Thyroid gland (tissue), 4 donors: Measurements from ENCODE around the gene PADI6. TPM values are rescaled to one million over a fixed set of nuclear protein-coding genes. Genes with fewer than 3 reads are reported as not detected.

Experiments
- DNase-seq, 2 donors: peaks; one replicate each; pipeline ENCODE4 v3.0.0-alpha.2; 2019
- H3K27ac ChIP-seq, 3 donors: fragments of 200-600 bp; sonication (generic); 1 replicate in 2 of 3; 2 replicates in 1 of 3; pipeline ENCODE4 v1.5.1; 2016 to 2019; ENCODE audit warnings: mild to moderate bottlenecking in 1 of 3, moderate library complexity in 1 of 3
- H3K27me3 ChIP-seq: fragments of 200-600 bp; sonication (generic); one replicate; pipeline ENCODE4 v1.5.1; 2019
- H3K36me3 ChIP-seq, 2 donors: fragments of 200-600 bp; sonication (generic); one replicate each; pipeline ENCODE4 v1.5.1; 2016 to 2019
- H3K4me1 ChIP-seq, 2 donors: fragments of 200-600 bp; sonication (generic); one replicate each; pipeline ENCODE4 v1.5.1; 2017 to 2019
- H3K4me3 ChIP-seq, 3 donors: fragments of 200-600 bp; sonication (generic); replicated peaks in 1 of 3; 1 replicate in 2 of 3; 2 replicates in 1 of 3; pipeline ENCODE4 v1.5.1; 2016; ENCODE audit warnings: mild to moderate bottlenecking in 1 of 3
- H3K9me3 ChIP-seq: fragments of 200-600 bp; sonication (generic); one replicate; pipeline ENCODE4 v1.5.1; 2017
- CTCF ChIP-seq, 6 experiments: fragments of 200-600 bp in 3 of 6; fragments of 450-650 bp in 3 of 6; sonication (generic) in 3 of 6; IDR thresholded peaks; one replicate each; pipeline ENCODE4 v1.5.1; 2016 to 2019; ENCODE audit warnings: antibody characterized with exemption in 6 of 6, mild to moderate bottlenecking in 2 of 6, inconsistent platforms in 1 of 6, moderate library complexity in 1 of 6
- POLR2A ChIP-seq, 2 donors: fragments of 450-650 bp; IDR thresholded peaks; one replicate each; pipeline ENCODE4 v1.6.1; 2017; ENCODE audit warnings: antibody characterized with exemption in 2 of 2, mild to moderate bottlenecking in 2 of 2, moderate library complexity in 1 of 2
- WGBS, 2 donors: methylation state at CpG; one replicate each; pipeline ENCODE4 v1.1.5; 2017; 5-methylcytosine and 5-hydroxymethylcytosine counted together
- intact Hi-C: fragments of 100-400 bp; cut with DNase I; formaldehyde crosslinking; loops from one replicate; pipeline ENCODE4 v1.15.1; 2023
- total RNA-seq, 4 donors: library from RNA; depleted of rRNA; stranded (reverse); fragments of >200 nt; gene quantifications; one replicate each; pipeline ENCODE4 v1.2.3, GENCODE V29; 2016

The PADI6 gene
- total RNA-seq, 4 donors from 2014 or later = not detected

- Histone ChIP-seq H3K27me3 (no peaks in the 10 kb centered on the region), H3K9me3 (no peaks in the 10 kb centered on the region), H3K27ac (no peak overlapping the region), H3K36me3 (no peaks in the 10 kb centered on the region), H3K4me3 (no peak overlapping the region), H3K4me1 (peaks cover 12 to 16% of the 10 kb centered on the region in 2 donors)
- intact Hi-C loops = no loop called here
- TF ChIP-seq POLR2A (IDR thresholded peaks at IDR 0.05) (no peak), CTCF (IDR thresholded peaks at IDR 0.05) (no peak)
- 89 to 94% methylated on average over 4 of the region's 4 CpGs for WGBS, 2 donors
- no peak for DNase-seq
Observed at GRCh38 chr1:17441993-17442357, 70.0 kb downstream of the PADI6 start.

GRCh38 chr1:17442841-17443240 lies 70.8 kb downstream of the PADI6 start:
- Histone ChIP-seq H3K4me3 (no peak overlapping the region), H3K27me3 (no peaks in the 10 kb centered on the region), H3K4me1 (peaks cover 8 to 12% of the 10 kb centered on the region in 2 donors), H3K36me3 (no peaks in the 10 kb centered on the region), H3K9me3 (no peaks in the 10 kb centered on the region), H3K27ac (no peak overlapping the region)
- 85 to 93% methylated on average over 6 of the region's 6 CpGs for WGBS, 2 donors
- intact Hi-C loops = no loop called here
- DNase-seq = no peak
- no peak for TF ChIP-seq CTCF (IDR thresholded peaks at IDR 0.05)
- no peak for TF ChIP-seq POLR2A (IDR thresholded peaks at IDR 0.05)

GRCh38 chr1:17447501-17447992 lies 75.6 kb downstream of the PADI6 start:
- 88 to 91% methylated on average over 12 of the region's 12 CpGs for WGBS, 2 donors
- Histone ChIP-seq H3K4me1 (no peaks in the 10 kb centered on the region), H3K36me3 (no peaks in the 10 kb centered on the region), H3K9me3 (no peaks in the 10 kb centered on the region), H3K27me3 (no peaks in the 10 kb centered on the region), H3K4me3 (no peak overlapping the region), H3K27ac (no peak overlapping the region)
- intact Hi-C loops = no loop called here
- no peak for TF ChIP-seq CTCF (IDR thresholded peaks at IDR 0.05)
- TF ChIP-seq POLR2A (IDR thresholded peaks at IDR 0.05) = no peak
- no peak for DNase-seq

Other genes with a start within 250 kb of the PADI6 start
- not detected for gene PADI1, start 167.1 kb upstream of the PADI6 start, total RNA-seq
- gene PADI3, start 123.1 kb upstream of the PADI6 start, total RNA-seq = not detected
- under 1 TPM in 1 of 4 donors, not detected in 3; 0.45 TPM for gene PADI4, start 64.0 kb upstream of the PADI6 start, total RNA-seq
- 10 to 100 TPM; 20.3 to 35.1 (median 27.7) TPM for gene RCC2, start 67.5 kb downstream of the PADI6 start, total RNA-seq
- 10 to 100 TPM; 32.2 to 64.5 (median 51.4) TPM for gene ARHGEF10L, start 167.5 kb downstream of the PADI6 start, total RNA-seq